HepG2 (cell line): ENCODE results near the gene ADGRB2. TPM values are rescaled to one million over a fixed set of nuclear protein-coding genes. Genes with fewer than 3 reads are reported as not detected.

Experiments
- ATAC-seq: fragments of 200-7000 bp; cut with Tn5 transposase; 3 replicates; pipeline ENCODE4 v1.9.1; 2020; ENCODE audit warnings: mild to moderate bottlenecking, moderate library complexity
- BruUV-seq: library from RNA; stranded (reverse); fragments of 400-500 nt; replicated peaks from 2 replicates; lab custom pipeline; 2021; lab: Mats Ljungman, UMichigan
- CTCF ChIA-PET: fragments of 300-600 bp; formaldehyde crosslinking; extraction: SDS; loops from one replicate; lab custom pipeline; 2021; ENCODE audit warnings: low total read pairs, inconsistent platforms, low intra/inter-chr PET ratio; lab: Yijun Ruan, JAX
- POLR2A ChIA-PET: fragments of 350-600 bp; sonication (Branson Sonifier 250); formaldehyde crosslinking; loops from one replicate; lab custom pipeline; 2020; ENCODE audit warnings: antibody characterized with exemption, inconsistent platforms; lab: Yijun Ruan, JAX
- DNase-seq: peaks from one replicate; pipeline ENCODE4 v3.0.0-alpha.2; 2015; ENCODE audit warnings: low spot score
- FAIRE-seq: peaks from 3 replicates; lab custom pipeline; 2011; peaks lifted over from hg19 to GRCh38; lab: Jason Lieb, UNC
- H2AFZ ChIP-seq: one replicate; pipeline ENCODE4 v1.6.1; 2011; ENCODE audit warnings: low read length, inconsistent platforms
- H3K27ac ChIP-seq: fragments of 300-600 bp; 3 replicates; pipeline ENCODE4 v1.8.0; 2011; ENCODE audit warnings: mixed run types, mild to moderate bottlenecking, mixed read lengths, low read length, inconsistent platforms; ENCODE audit not compliant: insufficient read depth; ENCODE audit errors: extremely low read length
- H3K27me3 ChIP-seq, 2 experiments: fragments of 200-600 bp in 1 of 2; 2 replicates in 1 of 2; 3 replicates in 1 of 2; pipeline versions ENCODE4 v1.6.0 to v1.8.0; 2011; ENCODE audit warnings: low read length in 2 of 2, mild to moderate bottlenecking in 2 of 2, moderate library complexity in 2 of 2, inconsistent platforms in 1 of 2; ENCODE audit not compliant: insufficient read depth in 2 of 2, control insufficient read depth in 1 of 2
- H3K36me3 ChIP-seq, 2 experiments: fragments of 200-600 bp in 1 of 2; replicated peaks in 1 of 2; 2 replicates in 1 of 2; 3 replicates in 1 of 2; pipeline versions ENCODE4 v1.5.1 to v1.8.0; 2011; ENCODE audit warnings: low read length in 2 of 2, inconsistent platforms in 1 of 2; ENCODE audit not compliant: insufficient read depth in 2 of 2, control insufficient read depth in 1 of 2
- H3K4me1 ChIP-seq: 2 replicates; pipeline ENCODE4 v1.5.1; 2012; ENCODE audit warnings: low read length, inconsistent platforms; ENCODE audit not compliant: insufficient read depth
- H3K4me2 ChIP-seq: 2 replicates; pipeline ENCODE4 v1.6.0; 2011; ENCODE audit warnings: low read depth, low read length, inconsistent platforms
- H3K4me3 ChIP-seq, 3 experiments: fragments of 200-600 bp in 1 of 3; sonication (generic), shearing (Covaris generic) in 1 of 3; replicated peaks in 1 of 3; 2 replicates each; pipeline ENCODE4 v1.5.1; 2011 to 2016; ENCODE audit warnings: low read length in 3 of 3, inconsistent platforms in 2 of 3, low read depth in 2 of 3, mild to moderate bottlenecking in 2 of 3, control low read depth in 1 of 3, mixed read lengths in 1 of 3; ENCODE audit not compliant: insufficient read depth in 1 of 3
- H3K79me2 ChIP-seq: one replicate; pipeline ENCODE4 v1.6.1; 2011; ENCODE audit warnings: low read length, inconsistent platforms; ENCODE audit not compliant: insufficient read depth
- H3K9ac ChIP-seq: 2 replicates; pipeline ENCODE4 v1.6.0; 2011; ENCODE audit warnings: mild to moderate bottlenecking, low read depth, low read length, inconsistent platforms; ENCODE audit not compliant: insufficient read depth
- H3K9me3 ChIP-seq: 2 replicates; pipeline ENCODE4 v1.5.1; 2012; ENCODE audit warnings: mild to moderate bottlenecking, low read length
- H4K20me1 ChIP-seq: 2 replicates; pipeline ENCODE4 v1.6.0; 2011; ENCODE audit warnings: inconsistent platforms, mild to moderate bottlenecking, low read length, moderate library complexity; ENCODE audit not compliant: insufficient read depth
- GATAD1 ChIP-seq: IDR thresholded peaks from 2 replicates; pipeline ENCODE4 v1.6.1; 2016; ENCODE audit warnings: missing genetic modification reagents, missing compliant biosample characterization
- HMG20A ChIP-seq: IDR thresholded peaks from 2 replicates; pipeline ENCODE4 v1.6.1; 2016; ENCODE audit warnings: borderline replicate concordance
- HNRNPUL1 ChIP-seq: fragments of 200-400 bp; formaldehyde crosslinking; IDR thresholded peaks from 2 replicates; pipeline ENCODE4 v1.6.1; 2017; ENCODE audit warnings: low read depth, mild to moderate bottlenecking, low read length, moderate library complexity
- KDM5B ChIP-seq: sonication (generic); formaldehyde crosslinking; IDR thresholded peaks from 2 replicates; pipeline ENCODE4 v1.4.0; 2020; ENCODE audit warnings: missing genetic modification reagents, mild to moderate bottlenecking, borderline replicate concordance
- SATB2 ChIP-seq: sonication (generic); formaldehyde crosslinking; IDR thresholded peaks from 2 replicates; pipeline ENCODE4 v1.5.0; 2020; ENCODE audit warnings: missing genetic modification reagents
- THAP8 ChIP-seq: sonication (generic); formaldehyde crosslinking; IDR thresholded peaks from 2 replicates; pipeline ENCODE4 v1.5.1; 2020; ENCODE audit warnings: missing genetic modification reagents, mild to moderate bottlenecking, borderline replicate concordance
- ZNF646 ChIP-seq: sonication (generic); formaldehyde crosslinking; IDR thresholded peaks from 2 replicates; pipeline ENCODE4 v1.9.0; 2021; ENCODE audit warnings: mild to moderate bottlenecking, missing genetic modification reagents
- WGBS: methylation state at CpG from one replicate; pipeline ENCODE4 v1.1.6; 2017; ENCODE audit warnings: low lambda C conversion rate; 5-methylcytosine and 5-hydroxymethylcytosine counted together
- in situ Hi-C: cut with HindIII; loops from 2 replicates; pipeline ENCODE4 v1.10.0; 2017; ENCODE audit warnings: low pct_unique_long_range_greater_than_20kb; ENCODE audit not compliant: extremely low pct_ligation_motif_present
- intact Hi-C: fragments of 100-400 bp; cut with micrococcal nuclease; formaldehyde crosslinking; loops from one replicate; pipeline ENCODE4 v1.10.0; 2022; ENCODE audit not compliant: unreplicated experiment
- polyA plus RNA-seq, 8 experiments: library from polyadenylated mRNA; depleted of rRNA in 3 of 8; stranded (reverse) in 7 of 8; unstranded in 1 of 8; fragments of >200 nt; fragmentation: Illumina TruSeq in 4 of 8; extraction: Trizol in 4 of 8; gene quantifications; 2 replicates each; pipeline versions ENCODE4 v1.2.1 to v1.2.3, GENCODE V29; 2011 to 2016; ENCODE audit warnings: low read depth in 4 of 8, missing spikeins in 1 of 8, mixed read lengths in 1 of 8; ENCODE audit not compliant: insufficient read depth in 1 of 8
- total RNA-seq, 5 experiments: library from RNA; depleted of rRNA; stranded (reverse); fragments of >200 nt; fragmentation: Illumina TruSeq; extraction: Trizol; gene quantifications; 2 replicates each; pipeline ENCODE4 v1.2.3, GENCODE V29; 2016; ENCODE audit warnings: low read depth in 1 of 5

The ADGRB2 gene
- total and polyA plus RNA-seq, 2 of the 13 experiments (the other 11 are each of a cell fraction or from before 2014, with no cell fraction given), result 0.03 to 0.09 TPM

- TF ChIP-seq GATAD1 (CRISPR knock-in tag), result no peak
- no peak for TF ChIP-seq HNRNPUL1
- TF ChIP-seq KDM5B, result no peak
- no peak for TF ChIP-seq ZNF646
- no peak for TF ChIP-seq SATB2 (CRISPR knock-in tag)
- TF ChIP-seq THAP8 (CRISPR knock-in tag), result no peak
- no peak for TF ChIP-seq HMG20A (CRISPR knock-in tag)
- H3K9me3 ChIP-seq, result no peaks in the 10 kb centered on the region
- no peak for ATAC-seq
- H3K4me2 ChIP-seq, result no peak overlapping the region
- in situ Hi-C loops (no loop called here), intact Hi-C loops (no loop called here)
- H3K4me1 ChIP-seq, result 0 out of 2 replicates have a peak, but pooled peaks cover under 1% of the 10 kb centered on the region
- no peaks in the 10 kb centered on the region for H3K79me2 ChIP-seq
- H4K20me1 ChIP-seq, result no peaks in the 10 kb centered on the region
- H3K9ac ChIP-seq, result no peak overlapping the region
- no peaks in the 10 kb centered on the region for H3K36me3 ChIP-seq
- H3K27me3 ChIP-seq, result peaks cover 5 to 13% of the 10 kb centered on the region in 2 experiments; a peak in 4 of 5 replicates
- no peak overlapping the region for H3K27ac ChIP-seq
- H2AFZ ChIP-seq, result no peak overlapping the region
- no peak for DNase-seq
- no peak for FAIRE-seq
- no peak overlapping the region for H3K4me3 ChIP-seq
- BruUV-seq, result no TSS peak
- WGBS, result 37% methylated on average over 9 of the region's 12 CpGs
- POLR2A ChIA-PET, result no interaction called here
- CTCF ChIA-PET, result no interaction called here
These were observed 18.6 kb upstream of the ADGRB2 start for GRCh38 chr1:31782421-31783410.
